ENCODE data around the gene CMTM6.
"Not testable (repeated sequence)": the region's sequence is repeated elsewhere in the genome, so short reads cannot be mapped to it uniquely, and the experiment has no call there.

The CMTM6 gene

DNA sequence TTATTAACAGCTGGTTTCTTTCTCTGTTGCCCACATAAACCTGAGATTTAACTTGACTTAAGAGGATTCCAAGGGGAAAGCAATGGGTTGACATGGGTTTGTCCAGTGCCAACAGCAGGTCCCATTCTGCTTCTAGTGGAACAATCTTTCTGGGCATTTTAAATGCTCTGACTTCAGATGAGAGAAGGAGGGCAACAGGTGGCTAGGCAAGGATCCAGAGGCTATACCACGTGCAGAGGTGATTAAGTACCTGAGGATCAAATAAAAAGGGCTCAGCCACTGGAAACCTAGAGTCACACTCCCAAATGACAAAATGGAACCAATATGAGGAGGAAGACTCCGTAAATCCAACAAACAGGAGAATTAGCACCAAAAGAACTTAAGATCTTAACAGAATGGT lies 28.5 kb downstream of the CMTM6 start:
- no peak overlapping the region for H3K4me3 ChIP-seq (ENCODE audit: low read depth, low read length)
- TF ChIP-seq, protein P1, sequence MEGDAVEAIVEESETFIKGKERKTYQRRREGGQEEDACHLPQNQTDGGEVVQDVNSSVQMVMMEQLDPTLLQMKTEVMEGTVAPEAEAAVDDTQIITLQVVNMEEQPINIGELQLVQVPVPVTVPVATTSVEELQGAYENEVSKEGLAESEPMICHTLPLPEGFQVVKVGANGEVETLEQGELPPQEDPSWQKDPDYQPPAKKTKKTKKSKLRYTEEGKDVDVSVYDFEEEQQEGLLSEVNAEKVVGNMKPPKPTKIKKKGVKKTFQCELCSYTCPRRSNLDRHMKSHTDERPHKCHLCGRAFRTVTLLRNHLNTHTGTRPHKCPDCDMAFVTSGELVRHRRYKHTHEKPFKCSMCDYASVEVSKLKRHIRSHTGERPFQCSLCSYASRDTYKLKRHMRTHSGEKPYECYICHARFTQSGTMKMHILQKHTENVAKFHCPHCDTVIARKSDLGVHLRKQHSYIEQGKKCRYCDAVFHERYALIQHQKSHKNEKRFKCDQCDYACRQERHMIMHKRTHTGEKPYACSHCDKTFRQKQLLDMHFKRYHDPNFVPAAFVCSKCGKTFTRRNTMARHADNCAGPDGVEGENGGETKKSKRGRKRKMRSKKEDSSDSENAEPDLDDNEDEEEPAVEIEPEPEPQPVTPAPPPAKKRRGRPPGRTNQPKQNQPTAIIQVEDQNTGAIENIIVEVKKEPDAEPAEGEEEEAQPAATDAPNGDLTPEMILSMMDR (IDR thresholded peaks at IDR 0.05; ENCODE audit: low read depth, low read length) = no peak

DNA sequence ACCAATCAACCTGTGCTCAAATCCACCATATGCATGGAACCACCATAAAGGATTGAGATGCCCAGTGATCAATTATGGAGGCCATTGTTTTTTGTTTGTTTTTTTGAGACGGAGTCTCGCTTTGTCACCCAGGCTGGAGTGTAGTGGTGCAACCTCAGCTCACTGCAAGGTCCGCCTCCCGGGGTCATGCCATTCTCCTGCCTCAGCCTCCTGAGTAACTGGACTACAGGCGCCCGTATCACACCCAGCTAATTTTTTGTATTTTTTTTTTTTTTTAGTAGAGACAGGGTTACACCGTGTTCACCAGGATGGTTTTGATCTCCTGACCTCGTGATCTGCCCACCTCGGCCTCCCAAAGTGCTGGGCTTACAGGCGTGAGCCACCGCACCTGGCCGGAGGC lies 30.5 kb downstream of the CMTM6 start:
- H3K4me3 ChIP-seq (ENCODE audit: low read depth, low read length) = not testable (repeated sequence)

DNA sequence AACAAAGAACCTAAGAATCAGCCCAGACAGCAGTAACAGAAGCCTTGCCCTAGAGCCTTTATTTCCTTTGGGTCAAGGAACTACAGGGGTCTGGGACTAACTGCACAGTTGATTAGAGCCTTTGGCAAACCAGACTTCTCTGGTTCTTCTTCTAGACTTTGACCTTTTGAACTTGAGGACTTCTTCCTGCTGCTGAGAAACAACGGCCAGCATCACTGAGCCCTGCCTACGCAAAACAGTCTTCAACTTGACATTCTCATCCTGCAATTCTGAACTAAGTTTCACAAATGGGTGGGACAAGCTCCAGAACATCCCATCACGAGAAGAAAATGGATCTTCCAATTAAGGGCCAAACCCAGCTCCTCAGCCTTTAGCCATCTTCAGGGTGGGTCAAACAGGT lies 31.4 kb downstream of the CMTM6 start:
- TF ChIP-seq, protein P1 (IDR thresholded peaks at IDR 0.05; ENCODE audit: low read depth, low read length) = no peak
- no peak overlapping the region for H3K4me3 ChIP-seq (ENCODE audit: low read depth, low read length)

DNA sequence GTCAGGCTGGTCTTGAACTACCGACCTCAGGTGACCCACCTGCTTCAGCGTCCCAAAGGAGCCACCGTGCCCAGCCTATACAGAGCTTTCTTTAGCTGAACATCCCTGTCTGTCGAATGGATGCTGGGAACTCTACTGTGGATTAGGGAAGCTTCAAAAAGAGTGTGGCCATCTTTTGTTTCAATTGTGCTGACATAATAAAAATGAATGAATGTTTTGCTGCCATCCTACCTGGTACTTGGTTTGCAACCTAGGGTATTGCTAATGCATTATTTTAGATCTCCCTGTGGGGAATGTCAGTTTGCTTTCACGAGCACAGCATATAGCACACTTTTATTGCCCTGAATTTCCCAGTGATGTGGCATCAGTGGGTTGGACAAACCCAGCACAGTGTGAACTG lies 32.3 kb downstream of the CMTM6 start:
- TF ChIP-seq, protein P1 (IDR thresholded peaks at IDR 0.05; ENCODE audit: low read depth, low read length) = no peak
- H3K4me3 ChIP-seq (ENCODE audit: low read depth, low read length) = no peak overlapping the region

DNA sequence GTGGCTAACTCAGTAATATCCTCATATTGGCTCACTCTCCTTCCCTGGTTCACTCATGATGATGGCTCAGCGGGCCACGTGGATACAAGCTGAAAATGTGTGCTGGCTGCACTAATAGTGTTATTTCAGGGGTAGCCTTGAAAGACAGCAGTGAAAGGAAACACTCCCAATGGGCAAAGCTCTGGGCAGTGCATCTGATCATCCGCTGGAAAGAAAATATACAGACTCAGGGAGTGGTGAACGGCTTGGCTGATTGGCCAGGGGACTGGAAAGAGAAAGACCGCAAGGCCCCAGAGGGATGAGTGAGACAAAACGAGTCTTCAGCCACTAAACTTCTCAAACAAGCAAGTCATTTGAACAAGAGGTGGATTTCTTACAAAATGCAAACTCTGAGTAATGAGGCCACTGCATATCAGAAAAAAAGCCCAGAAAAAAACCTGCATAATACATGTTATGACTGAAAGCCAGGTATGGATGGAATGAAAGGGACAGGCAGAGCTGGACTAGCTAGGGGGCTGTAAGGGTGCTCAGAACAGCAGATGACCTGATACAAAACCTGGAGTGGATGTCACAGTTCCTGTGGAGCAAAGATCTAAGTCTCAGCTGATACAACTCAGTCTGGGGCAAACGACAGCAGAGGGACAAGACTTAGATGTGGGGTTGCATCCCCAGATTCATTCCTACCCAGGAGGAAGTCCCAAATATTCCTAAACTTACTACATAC lies 33.3 kb downstream of the CMTM6 start:
- no peak overlapping the region for H3K4me3 ChIP-seq (ENCODE audit: low read depth, low read length)
- TF ChIP-seq, protein P1 (IDR thresholded peaks at IDR 0.05; ENCODE audit: low read depth, low read length) = no peak

DNA sequence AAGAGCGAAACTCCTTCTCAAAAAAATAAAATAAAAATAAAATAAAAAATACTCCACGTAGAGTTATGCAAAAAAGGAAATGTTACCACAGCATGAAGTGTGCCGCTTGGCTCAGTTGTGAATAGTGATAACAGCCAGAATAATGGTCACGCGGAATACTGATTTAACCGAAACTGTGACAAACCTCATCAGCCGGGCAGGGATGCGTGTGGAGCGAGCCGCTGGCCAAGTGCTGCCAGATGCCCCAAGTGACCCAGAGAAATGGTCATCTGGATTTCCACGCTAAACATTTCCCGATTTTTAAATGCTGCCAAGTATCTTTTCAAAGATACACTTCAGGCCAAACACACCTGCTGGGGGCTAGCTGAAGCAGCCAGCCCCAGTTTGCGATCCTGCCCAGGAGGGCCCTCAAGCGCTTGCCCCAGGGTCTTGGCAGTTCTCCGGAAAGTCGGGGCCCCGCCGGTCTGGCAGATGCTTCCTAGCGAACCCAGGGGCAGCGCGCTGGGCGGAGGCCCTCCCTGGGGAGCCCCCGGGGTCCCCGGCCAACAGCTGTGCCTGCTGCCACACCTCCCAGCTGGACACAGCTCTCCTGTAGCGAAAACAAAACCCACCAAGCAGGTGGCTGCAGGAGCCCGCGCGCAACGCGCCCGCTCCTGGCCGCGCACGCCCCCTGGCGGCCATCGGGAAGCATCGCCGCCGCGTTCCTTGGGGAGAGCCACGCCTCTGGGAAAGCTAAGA lies 35.1 kb downstream of the CMTM6 start:
- TF ChIP-seq, protein P1 (IDR thresholded peaks at IDR 0.05; ENCODE audit: low read depth, low read length) = peak; percentile 83
- H3K4me3 ChIP-seq (ENCODE audit: low read depth, low read length) = no peak overlapping the region

DNA sequence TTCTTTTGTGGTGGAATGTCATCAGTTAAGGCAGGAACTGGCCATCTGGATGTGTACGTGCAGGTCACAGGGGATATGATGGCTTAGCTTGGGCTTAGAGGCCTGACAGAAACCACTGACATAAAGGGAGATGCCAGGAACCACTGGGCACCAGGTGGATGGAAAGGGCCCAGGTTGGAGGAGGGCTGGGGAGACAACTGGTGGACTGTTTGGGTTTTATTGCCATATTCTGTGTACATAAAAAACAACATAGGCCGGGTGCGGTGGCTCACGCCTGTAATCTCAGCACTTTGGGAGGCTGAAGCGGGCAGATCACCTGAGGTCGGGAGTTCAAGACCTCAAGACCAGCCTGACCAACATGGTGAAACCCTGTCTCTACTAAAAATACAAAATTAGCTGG lies 35.8 kb downstream of the CMTM6 start:
- H3K4me3 ChIP-seq (ENCODE audit: low read depth, low read length) = not testable (repeated sequence)

DNA sequence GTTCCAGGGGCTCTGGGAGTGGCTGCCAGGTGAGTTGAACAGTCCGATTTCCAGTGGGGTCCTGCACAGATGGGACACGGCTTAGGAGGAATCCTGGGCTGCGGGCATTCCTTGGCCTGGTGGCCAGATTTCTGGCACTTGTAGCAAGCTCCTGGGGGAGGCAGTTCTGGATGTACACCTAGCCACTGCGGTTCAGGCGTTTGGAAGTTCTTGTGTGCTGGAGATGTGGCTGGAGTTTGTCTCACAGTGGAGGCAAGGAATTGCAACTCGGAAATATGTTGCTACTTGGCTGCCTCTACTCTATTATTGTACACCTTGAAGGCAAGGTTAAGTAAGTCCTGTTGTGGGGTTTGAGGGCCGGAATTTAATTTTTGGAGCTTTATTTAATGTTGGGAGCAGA lies 37.9 kb downstream of the CMTM6 start:
- H3K4me3 ChIP-seq (ENCODE audit: low read depth, low read length) = not testable (repeated sequence)

DNA sequence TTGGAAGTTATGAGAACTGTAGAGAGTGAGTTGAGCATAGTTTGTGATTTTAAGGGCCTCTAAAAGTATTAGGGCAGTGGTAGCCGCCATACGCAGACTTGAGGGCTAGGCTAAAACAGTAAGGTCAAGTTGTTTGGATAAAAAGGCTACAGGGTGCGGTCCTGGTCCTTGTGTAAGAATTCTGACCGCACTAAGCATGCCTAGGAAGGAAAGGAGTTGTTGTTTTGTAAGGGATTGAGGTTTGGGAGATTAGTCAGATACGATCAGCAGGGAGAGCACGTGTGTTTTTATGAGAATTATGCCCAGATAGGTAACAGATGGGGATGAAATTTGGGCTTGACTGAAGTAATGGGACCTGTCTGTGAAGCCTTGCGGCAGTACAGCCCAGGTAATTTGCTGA lies 39.2 kb downstream of the CMTM6 start:
- not testable (repeated sequence) for H3K4me3 ChIP-seq (ENCODE audit: low read depth, low read length)

DNA sequence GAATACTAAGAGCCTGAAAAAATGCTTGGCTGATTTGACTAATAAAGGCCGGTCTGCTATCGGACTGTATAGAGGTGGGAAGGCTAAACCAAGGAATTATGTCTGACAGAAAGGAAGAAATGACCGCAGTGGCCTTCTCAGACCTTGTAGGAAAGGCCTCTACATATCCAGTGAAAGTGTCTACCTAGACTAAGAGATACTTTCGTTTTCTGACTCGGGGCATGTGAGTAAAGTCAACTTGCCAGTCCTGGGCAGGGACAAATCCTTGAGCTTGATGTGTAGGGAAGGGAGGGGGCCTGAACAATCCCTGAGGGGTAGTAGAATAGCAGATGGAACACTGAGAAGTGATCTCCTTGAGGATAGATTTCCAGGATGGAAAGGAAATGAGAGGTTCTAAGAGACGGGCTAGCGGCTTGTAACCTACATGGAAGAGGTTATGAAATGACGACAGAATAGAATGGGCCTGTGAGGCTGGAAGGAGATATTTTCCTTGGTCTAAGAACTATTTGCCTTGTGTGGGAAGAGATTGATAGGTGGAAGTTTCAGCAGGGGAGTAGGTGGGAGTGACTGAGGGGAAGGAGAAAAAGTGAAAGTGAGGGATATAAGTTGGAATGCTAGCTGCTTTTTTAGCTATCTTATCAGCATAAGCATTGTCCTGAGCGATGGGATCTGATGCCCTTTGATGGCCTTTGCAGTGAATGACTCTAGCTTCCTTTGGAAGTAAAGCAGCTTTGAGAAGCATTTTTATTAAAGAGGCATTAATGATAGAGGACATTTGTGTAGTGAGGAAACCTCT lies 40.3 kb downstream of the CMTM6 start:
- not testable (repeated sequence) for H3K4me3 ChIP-seq (ENCODE audit: low read depth, low read length)

DNA sequence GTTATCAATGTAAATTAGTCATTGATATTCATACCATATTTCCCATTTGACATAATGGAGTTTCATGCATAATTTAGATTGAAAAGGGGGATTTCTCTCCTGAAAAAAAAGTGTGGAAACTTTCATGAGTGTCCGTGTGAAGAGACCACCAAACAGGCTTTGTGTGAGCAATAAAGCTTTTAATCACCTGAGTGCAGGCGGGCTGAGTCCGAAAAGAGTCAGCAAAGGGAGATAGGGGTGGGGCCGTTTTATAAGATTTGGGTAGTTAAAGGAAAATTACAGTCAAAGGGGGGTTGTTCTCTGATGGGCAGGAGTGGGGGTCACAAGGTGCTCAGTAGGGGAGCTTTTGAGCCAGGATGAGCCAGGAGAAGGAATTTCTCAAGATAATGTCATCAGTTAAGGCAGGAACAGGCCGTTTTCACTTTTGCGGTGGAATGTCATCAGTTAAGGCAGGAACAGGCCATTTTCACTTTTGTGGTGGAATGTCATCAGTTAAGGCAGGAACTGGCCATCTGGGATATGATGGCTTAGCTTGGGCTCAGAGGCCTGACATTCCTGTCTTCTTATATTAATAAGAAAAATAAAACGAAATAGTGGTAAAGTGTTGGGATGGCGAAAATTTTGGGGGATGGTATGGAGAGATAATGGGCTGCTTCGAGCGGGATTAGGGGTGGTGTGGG lies 41.7 kb downstream of the CMTM6 start:
- H3K4me3 ChIP-seq (ENCODE audit: low read depth, low read length) = not testable (repeated sequence)

Data from WI38 (cell line).